A673 (cell line): Measurements from ENCODE around the gene MAP3K6.

Experiments
- EZH2 ChIP-seq: fragments of 200-600 bp; sonication (generic); IDR thresholded peaks from 2 replicates; pipeline ENCODE4 v1.6.1; 2017; ENCODE audit warnings: borderline replicate concordance, low read depth, mild to moderate bottlenecking, mixed read lengths, antibody characterized with exemption, low read length; ENCODE audit not compliant: poor library complexity, severe bottlenecking
- TF ChIP-seq, protein P1 (sequence below): fragments of 300-800, 200-600 bp; sonication (generic); conservative IDR thresholded peaks from 2 replicates; pipeline ENCODE4 v1.5.1; 2017; ENCODE audit warnings: low read depth, mild to moderate bottlenecking, antibody characterized with exemption, low read length, moderate library complexity, mixed read lengths

DNA sequence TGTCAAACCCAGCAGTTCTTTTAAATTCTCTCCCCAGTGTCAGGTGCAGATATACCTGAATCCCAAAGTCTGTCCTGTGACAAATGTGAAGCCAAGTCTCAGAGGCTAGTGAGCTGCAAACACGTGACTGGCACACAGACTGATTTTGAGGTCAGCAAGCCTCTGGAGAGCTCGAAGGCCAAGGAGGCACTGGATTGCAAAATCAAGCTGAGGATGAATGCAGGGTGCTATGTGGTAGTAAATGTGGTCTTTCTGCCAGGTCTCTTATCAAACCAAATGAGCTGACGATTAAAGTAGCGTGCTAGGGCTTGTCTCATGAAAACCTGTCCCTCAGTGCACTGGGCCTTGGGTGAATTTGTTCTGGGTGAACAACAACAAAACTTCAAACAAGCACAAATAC is 46.2 kb upstream of the MAP3K6 start:
- TF ChIP-seq, protein P1, sequence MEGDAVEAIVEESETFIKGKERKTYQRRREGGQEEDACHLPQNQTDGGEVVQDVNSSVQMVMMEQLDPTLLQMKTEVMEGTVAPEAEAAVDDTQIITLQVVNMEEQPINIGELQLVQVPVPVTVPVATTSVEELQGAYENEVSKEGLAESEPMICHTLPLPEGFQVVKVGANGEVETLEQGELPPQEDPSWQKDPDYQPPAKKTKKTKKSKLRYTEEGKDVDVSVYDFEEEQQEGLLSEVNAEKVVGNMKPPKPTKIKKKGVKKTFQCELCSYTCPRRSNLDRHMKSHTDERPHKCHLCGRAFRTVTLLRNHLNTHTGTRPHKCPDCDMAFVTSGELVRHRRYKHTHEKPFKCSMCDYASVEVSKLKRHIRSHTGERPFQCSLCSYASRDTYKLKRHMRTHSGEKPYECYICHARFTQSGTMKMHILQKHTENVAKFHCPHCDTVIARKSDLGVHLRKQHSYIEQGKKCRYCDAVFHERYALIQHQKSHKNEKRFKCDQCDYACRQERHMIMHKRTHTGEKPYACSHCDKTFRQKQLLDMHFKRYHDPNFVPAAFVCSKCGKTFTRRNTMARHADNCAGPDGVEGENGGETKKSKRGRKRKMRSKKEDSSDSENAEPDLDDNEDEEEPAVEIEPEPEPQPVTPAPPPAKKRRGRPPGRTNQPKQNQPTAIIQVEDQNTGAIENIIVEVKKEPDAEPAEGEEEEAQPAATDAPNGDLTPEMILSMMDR = no peak
- no peak for TF ChIP-seq EZH2
